Neural cell (in vitro differentiated cells): ENCODE results near the gene TMEM247.

ENCODE experiments used
- EP300 ChIP-seq: fragments of 450-650 bp; conservative IDR thresholded peaks from 2 replicates; pipeline ENCODE4 v1.6.1; 2014; ENCODE audit warnings: antibody characterized with exemption, mild to moderate bottlenecking, moderate library complexity; ENCODE audit not compliant: poor library complexity, severe bottlenecking
- TF ChIP-seq, protein P1 (sequence below): fragments of 450-650 bp; IDR thresholded peaks from 2 replicates; pipeline ENCODE4 v1.5.1; 2014; ENCODE audit warnings: antibody characterized with exemption, mild to moderate bottlenecking, moderate library complexity; ENCODE audit not compliant: poor library complexity, severe bottlenecking

DNA sequence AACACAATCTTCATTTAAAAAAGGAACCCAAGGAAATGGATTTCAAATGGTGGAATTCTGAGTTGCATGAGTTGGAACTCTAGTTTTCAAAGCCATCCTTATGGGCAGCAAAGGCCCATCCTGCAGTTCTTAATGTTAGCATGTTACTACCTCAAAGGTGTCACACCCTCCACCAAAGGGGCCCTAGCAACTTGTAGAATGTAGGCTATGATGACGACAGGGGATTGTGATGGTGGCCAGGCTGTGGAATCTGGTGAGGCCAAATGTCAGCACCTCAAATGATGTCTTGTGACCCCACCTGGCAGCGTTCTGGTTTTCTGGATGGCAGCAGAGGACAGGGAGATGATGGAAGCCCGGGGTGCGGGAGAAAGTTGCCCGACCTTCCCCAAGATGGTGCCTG, at the start of gene TMEM247:
- TF ChIP-seq, protein P1, sequence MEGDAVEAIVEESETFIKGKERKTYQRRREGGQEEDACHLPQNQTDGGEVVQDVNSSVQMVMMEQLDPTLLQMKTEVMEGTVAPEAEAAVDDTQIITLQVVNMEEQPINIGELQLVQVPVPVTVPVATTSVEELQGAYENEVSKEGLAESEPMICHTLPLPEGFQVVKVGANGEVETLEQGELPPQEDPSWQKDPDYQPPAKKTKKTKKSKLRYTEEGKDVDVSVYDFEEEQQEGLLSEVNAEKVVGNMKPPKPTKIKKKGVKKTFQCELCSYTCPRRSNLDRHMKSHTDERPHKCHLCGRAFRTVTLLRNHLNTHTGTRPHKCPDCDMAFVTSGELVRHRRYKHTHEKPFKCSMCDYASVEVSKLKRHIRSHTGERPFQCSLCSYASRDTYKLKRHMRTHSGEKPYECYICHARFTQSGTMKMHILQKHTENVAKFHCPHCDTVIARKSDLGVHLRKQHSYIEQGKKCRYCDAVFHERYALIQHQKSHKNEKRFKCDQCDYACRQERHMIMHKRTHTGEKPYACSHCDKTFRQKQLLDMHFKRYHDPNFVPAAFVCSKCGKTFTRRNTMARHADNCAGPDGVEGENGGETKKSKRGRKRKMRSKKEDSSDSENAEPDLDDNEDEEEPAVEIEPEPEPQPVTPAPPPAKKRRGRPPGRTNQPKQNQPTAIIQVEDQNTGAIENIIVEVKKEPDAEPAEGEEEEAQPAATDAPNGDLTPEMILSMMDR = no peak
- TF ChIP-seq EP300 = no peak
